WTC11 (cell line): ENCODE data around the gene ROR2.

Source experiments
- AFF4 ChIP-seq: sonication (generic); formaldehyde crosslinking; IDR thresholded peaks from 2 replicates; pipeline ENCODE4 v1.8.1; 2023; ENCODE audit warnings: mild to moderate bottlenecking, missing genetic modification reagents, borderline replicate concordance
- CREM ChIP-seq: sonication (generic); formaldehyde crosslinking; IDR thresholded peaks from 2 replicates; pipeline ENCODE4 v1.8.1; 2022; ENCODE audit warnings: mild to moderate bottlenecking, missing genetic modification reagents, moderate library complexity
- ELF4 ChIP-seq: sonication (generic); formaldehyde crosslinking; IDR thresholded peaks from 2 replicates; pipeline ENCODE4 v1.8.1; 2022; ENCODE audit warnings: low read depth, mild to moderate bottlenecking, moderate library complexity, missing genetic modification reagents
- JUN ChIP-seq: sonication (generic); formaldehyde crosslinking; IDR thresholded peaks from 2 replicates; pipeline ENCODE4 v1.8.0; 2023; ENCODE audit warnings: mild to moderate bottlenecking, missing genetic modification reagents
- SMAD3 ChIP-seq: sonication (generic); formaldehyde crosslinking; IDR thresholded peaks from 2 replicates; pipeline ENCODE4 v1.8.0; 2022; ENCODE audit warnings: missing genetic modification reagents, mild to moderate bottlenecking, borderline replicate concordance
- ZBTB21 ChIP-seq: sonication (generic); formaldehyde crosslinking; IDR thresholded peaks from 2 replicates; pipeline ENCODE4 v1.8.1; 2023; ENCODE audit warnings: mild to moderate bottlenecking, missing genetic modification reagents, borderline replicate concordance
- ZNF138 ChIP-seq: sonication (generic); formaldehyde crosslinking; conservative IDR thresholded peaks from 2 replicates; pipeline ENCODE4 v1.8.1; 2022; ENCODE audit warnings: mild to moderate bottlenecking, moderate library complexity, missing genetic modification reagents
- ZNF317 ChIP-seq: sonication (generic); formaldehyde crosslinking; IDR thresholded peaks from 2 replicates; pipeline ENCODE4 v1.8.1; 2023; ENCODE audit warnings: low read depth, mild to moderate bottlenecking, moderate library complexity, missing genetic modification reagents, borderline replicate concordance
- ZNF416 ChIP-seq: fragments of 250-450 bp; sonication (Bioruptor Pico); IDR thresholded peaks from 2 replicates; pipeline ENCODE4 v1.9.0; 2021; ENCODE audit warnings: mild to moderate bottlenecking, inconsistent platforms
- TF ChIP-seq, protein P1 (sequence below): fragments of 200-600 bp; IDR thresholded peaks from 2 replicates; pipeline ENCODE4 v1.8.0; 2022; ENCODE audit warnings: antibody characterized with exemption
- TF ChIP-seq, protein P2 (sequence below): sonication (generic); formaldehyde crosslinking; IDR thresholded peaks from 2 replicates; pipeline ENCODE4 v1.8.1; 2023; ENCODE audit warnings: mild to moderate bottlenecking, moderate library complexity, missing genetic modification reagents
- TF ChIP-seq, protein P3 (sequence below): sonication (generic); formaldehyde crosslinking; IDR thresholded peaks from 2 replicates; pipeline ENCODE4 v1.8.1; 2023; ENCODE audit warnings: mild to moderate bottlenecking, missing genetic modification reagents, moderate library complexity
- TF ChIP-seq, protein P4 (sequence below): sonication (generic); formaldehyde crosslinking; conservative IDR thresholded peaks from 2 replicates; pipeline ENCODE4 v1.8.1; 2022; ENCODE audit warnings: mild to moderate bottlenecking, missing genetic modification reagents

GRCh38 chr9:91533382-91533781 is 416.6 kb downstream of the ROR2 start:
- TF ChIP-seq, protein P1, sequence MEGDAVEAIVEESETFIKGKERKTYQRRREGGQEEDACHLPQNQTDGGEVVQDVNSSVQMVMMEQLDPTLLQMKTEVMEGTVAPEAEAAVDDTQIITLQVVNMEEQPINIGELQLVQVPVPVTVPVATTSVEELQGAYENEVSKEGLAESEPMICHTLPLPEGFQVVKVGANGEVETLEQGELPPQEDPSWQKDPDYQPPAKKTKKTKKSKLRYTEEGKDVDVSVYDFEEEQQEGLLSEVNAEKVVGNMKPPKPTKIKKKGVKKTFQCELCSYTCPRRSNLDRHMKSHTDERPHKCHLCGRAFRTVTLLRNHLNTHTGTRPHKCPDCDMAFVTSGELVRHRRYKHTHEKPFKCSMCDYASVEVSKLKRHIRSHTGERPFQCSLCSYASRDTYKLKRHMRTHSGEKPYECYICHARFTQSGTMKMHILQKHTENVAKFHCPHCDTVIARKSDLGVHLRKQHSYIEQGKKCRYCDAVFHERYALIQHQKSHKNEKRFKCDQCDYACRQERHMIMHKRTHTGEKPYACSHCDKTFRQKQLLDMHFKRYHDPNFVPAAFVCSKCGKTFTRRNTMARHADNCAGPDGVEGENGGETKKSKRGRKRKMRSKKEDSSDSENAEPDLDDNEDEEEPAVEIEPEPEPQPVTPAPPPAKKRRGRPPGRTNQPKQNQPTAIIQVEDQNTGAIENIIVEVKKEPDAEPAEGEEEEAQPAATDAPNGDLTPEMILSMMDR, result no peak
- TF ChIP-seq ZNF416 (no peak), AFF4 (CRISPR knock-in tag) (no peak), CREM (CRISPR knock-in tag) (no peak), ZNF138 (no peak), SMAD3 (CRISPR knock-in tag) (no peak), ZBTB21 (no peak), JUN (CRISPR knock-in tag) (no peak), ZNF317 (no peak), ELF4 (CRISPR knock-in tag) (no peak)
- TF ChIP-seq, protein P2, sequence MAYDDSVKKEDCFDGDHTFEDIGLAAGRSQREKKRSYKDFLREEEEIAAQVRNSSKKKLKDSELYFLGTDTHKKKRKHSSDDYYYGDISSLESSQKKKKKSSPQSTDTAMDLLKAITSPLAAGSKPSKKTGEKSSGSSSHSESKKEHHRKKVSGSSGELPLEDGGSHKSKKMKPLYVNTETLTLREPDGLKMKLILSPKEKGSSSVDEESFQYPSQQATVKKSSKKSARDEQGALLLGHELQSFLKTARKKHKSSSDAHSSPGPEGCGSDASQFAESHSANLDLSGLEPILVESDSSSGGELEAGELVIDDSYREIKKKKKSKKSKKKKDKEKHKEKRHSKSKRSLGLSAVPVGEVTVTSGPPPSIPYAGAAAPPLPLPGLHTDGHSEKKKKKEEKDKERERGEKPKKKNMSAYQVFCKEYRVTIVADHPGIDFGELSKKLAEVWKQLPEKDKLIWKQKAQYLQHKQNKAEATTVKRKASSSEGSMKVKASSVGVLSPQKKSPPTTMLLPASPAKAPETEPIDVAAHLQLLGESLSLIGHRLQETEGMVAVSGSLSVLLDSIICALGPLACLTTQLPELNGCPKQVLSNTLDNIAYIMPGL (CRISPR knock-in tag), result no peak
- TF ChIP-seq, protein P3, sequence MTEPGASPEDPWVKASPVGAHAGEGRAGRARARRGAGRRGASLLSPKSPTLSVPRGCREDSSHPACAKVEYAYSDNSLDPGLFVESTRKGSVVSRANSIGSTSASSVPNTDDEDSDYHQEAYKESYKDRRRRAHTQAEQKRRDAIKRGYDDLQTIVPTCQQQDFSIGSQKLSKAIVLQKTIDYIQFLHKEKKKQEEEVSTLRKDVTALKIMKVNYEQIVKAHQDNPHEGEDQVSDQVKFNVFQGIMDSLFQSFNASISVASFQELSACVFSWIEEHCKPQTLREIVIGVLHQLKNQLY (CRISPR knock-in tag), result no peak
- TF ChIP-seq, protein P4, sequence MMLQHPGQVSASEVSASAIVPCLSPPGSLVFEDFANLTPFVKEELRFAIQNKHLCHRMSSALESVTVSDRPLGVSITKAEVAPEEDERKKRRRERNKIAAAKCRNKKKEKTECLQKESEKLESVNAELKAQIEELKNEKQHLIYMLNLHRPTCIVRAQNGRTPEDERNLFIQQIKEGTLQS, result no peak
